Adipocyte (in vitro differentiated cells): ENCODE measurements around the gene LTA4H.
"Not testable (repeated sequence)": the region's sequence is repeated elsewhere in the genome, so short reads cannot be mapped to it uniquely, and the experiment has no call there.

Experiments
- DNase-seq: peaks from one replicate; pipeline ENCODE4 v3.0.0-alpha.2; 2015; ENCODE audit warnings: low read depth
- H3K27me3 ChIP-seq: replicated peaks from 2 replicates; pipeline ENCODE4 v1.7.0; 2013; ENCODE audit warnings: mild to moderate bottlenecking, low read length, moderate library complexity; ENCODE audit not compliant: control insufficient read depth, insufficient read depth
- H3K36me3 ChIP-seq: 2 replicates; pipeline ENCODE4 v1.7.0; 2013; ENCODE audit warnings: low read length, mild to moderate bottlenecking, moderate library complexity; ENCODE audit not compliant: control insufficient read depth, insufficient read depth, severe bottlenecking
- H3K4me1 ChIP-seq: 2 replicates; pipeline ENCODE4 v1.7.0; 2013; ENCODE audit warnings: mild to moderate bottlenecking, low read length, moderate library complexity; ENCODE audit not compliant: control insufficient read depth, insufficient read depth
- H3K4me3 ChIP-seq: 2 replicates; pipeline ENCODE4 v1.7.0; 2013; ENCODE audit warnings: mild to moderate bottlenecking, low read length, moderate library complexity
- H3K9ac ChIP-seq: 2 replicates; pipeline ENCODE4 v1.7.0; 2013; ENCODE audit warnings: mild to moderate bottlenecking, low read length, moderate library complexity
- H3K9me3 ChIP-seq: 2 replicates; pipeline ENCODE4 v1.7.0; 2013; ENCODE audit warnings: mild to moderate bottlenecking, low read length, moderate library complexity; ENCODE audit not compliant: control insufficient read depth

The LTA4H gene

DNA sequence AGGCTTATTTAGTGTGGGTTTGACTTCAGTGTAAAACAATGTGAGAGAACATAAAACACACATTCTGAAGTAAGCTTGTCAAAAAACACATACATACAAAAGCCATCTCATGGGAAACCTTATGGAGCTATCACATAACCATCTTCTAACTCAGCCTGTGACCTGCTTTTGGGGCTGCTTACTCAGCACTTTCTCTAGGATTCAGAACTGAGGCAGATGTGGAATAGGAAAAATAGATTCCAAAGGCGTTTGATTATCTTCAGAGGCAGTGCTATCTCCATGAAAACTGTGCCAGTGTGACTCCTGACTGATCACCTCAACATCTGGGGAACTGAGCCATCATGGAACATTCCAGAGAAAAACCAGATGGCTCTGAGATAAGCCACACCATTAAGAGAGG, 52.8 kb downstream of the LTA4H start:
- H3K4me3 ChIP-seq, result no peak overlapping the region
- DNase-seq, result no peak
- no peaks in the 10 kb centered on the region for H3K4me1 ChIP-seq
- no peaks in the 10 kb centered on the region for H3K36me3 ChIP-seq
- no peak overlapping the region for H3K9ac ChIP-seq
- H3K9me3 ChIP-seq, result no peaks in the 10 kb centered on the region
- no peaks in the 10 kb centered on the region for H3K27me3 ChIP-seq

DNA sequence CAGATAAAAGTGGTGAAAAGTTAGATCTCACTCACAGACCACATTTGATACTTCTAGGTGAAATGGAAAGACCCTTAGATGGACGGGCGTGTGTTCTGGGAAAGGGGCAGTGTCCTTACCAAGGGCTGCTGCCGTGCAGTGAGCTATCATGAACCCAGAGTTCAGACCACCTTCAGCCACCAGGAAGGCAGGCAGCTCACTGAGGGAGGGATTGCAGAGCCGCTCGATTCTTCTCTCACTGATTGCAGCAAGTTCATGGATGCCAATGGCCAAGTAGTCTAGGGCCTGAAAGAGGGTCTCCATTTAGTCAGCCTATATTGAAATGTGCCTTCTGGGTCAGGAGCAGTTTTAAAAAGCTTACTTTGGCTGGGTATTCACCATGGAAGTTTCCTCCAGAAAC, 55.0 kb downstream of the LTA4H start:
- Histone ChIP-seq H3K27me3 (no peaks in the 10 kb centered on the region), H3K4me1 (no peaks in the 10 kb centered on the region), H3K36me3 (no peaks in the 10 kb centered on the region), H3K9ac (no peak overlapping the region), H3K9me3 (no peaks in the 10 kb centered on the region), H3K4me3 (no peak overlapping the region)
- DNase-seq, result no peak

DNA sequence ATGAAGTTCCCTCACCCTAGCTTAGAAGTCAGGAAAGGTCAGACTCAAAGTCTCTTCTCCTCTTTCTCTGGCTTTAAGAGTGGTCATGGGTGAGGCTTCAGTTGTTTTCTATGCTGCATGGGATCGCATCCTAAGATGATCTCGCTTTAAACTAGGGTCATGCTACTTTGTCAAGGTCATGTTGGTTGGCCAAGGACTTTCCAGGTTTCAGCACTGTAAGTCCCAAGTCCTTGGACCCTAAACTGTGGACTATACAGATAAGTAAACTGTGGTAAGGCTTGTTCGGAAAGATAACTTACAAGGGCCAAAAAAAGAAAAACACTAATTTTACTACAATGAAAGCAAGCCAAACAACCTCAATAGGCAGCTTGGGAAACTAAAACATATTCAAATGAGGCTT, 56.6 kb downstream of the LTA4H start:
- no peak for DNase-seq
- Histone ChIP-seq H3K4me3 (no peak overlapping the region), H3K36me3 (no peaks in the 10 kb centered on the region), H3K27me3 (no peaks in the 10 kb centered on the region), H3K9me3 (no peaks in the 10 kb centered on the region), H3K9ac (no peak overlapping the region), H3K4me1 (no peaks in the 10 kb centered on the region)

DNA sequence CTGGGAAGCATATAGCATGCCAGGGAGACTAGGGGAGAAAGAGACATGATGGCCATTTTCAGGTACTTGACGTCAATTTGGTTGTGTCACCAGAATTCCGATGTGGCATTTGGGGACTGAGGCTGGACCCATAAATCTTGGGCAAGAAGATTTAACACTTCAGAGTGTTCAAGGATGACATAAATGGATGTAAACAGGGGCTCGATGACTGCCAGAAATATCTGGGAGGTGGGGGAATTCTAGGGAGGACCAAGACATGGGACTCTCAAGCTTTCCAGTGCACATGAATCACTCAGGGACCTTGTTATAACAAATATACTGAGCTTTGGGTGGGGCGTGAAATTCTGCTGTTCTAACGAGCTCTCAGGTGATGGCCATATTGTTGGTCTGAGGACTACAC, 57.0 kb downstream of the LTA4H start:
- Histone ChIP-seq H3K27me3 (no peaks in the 10 kb centered on the region), H3K9me3 (no peaks in the 10 kb centered on the region), H3K9ac (no peak overlapping the region), H3K4me1 (no peaks in the 10 kb centered on the region), H3K4me3 (no peak overlapping the region), H3K36me3 (no peaks in the 10 kb centered on the region)
- DNase-seq, result no peak

DNA sequence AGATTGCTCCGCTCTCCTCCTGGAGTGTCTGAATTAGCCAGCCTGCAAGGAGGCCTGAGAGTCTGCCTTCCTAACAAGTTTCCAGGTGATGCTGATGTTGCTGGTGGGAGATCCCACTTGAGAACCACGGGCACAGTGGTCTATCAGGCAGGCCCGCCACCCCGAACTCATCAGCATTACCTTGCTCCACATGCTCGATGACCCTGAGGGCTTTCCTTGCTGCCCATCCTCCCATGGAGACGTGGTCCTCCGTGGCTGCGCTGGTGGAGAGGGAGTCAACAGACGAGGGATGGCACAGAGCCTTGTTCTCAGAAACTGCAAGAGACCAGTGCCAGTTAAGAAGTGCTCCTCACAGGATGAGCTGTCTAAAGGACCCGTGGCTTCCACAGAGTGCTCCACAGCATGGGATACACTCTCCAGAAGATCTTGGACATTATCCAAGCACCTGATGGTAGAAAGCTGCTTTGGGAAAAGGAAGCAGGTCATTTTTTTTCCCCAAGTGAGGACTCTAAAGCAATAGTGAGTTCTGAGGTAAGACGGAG, 57.6 kb downstream of the LTA4H start:
- Histone ChIP-seq H3K4me3 (no peak overlapping the region), H3K36me3 (no peaks in the 10 kb centered on the region), H3K9me3 (no peaks in the 10 kb centered on the region), H3K27me3 (peaks cover 1% of the 10 kb centered on the region), H3K9ac (no peak overlapping the region), H3K4me1 (no peaks in the 10 kb centered on the region)
- no peak for DNase-seq

DNA sequence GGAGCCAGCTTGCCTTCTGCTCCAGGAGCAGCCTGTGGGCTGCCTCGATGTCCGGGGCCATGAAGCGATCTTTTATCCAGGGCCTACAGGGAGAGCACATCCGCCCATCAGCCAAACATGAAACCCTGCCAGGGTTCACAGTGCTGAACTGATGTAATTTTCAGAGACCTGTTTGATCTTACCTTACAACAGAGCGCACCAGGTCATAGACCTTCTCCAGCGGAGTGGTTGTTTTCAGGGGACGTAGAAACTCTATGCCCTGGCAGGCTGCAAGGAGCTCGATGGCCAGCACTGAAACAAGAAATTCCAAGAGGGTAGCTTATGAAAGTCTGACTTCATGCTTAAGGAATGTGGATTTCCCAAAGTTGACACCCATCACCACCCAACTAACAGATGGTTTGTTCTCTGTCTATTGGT, 59.0 kb downstream of the LTA4H start:
- Histone ChIP-seq H3K9me3 (no peaks in the 10 kb centered on the region), H3K4me1 (no peaks in the 10 kb centered on the region), H3K4me3 (no peak overlapping the region), H3K36me3 (no peaks in the 10 kb centered on the region), H3K27me3 (peaks cover 5% of the 10 kb centered on the region), H3K9ac (no peak overlapping the region)
- DNase-seq, result no peak

DNA sequence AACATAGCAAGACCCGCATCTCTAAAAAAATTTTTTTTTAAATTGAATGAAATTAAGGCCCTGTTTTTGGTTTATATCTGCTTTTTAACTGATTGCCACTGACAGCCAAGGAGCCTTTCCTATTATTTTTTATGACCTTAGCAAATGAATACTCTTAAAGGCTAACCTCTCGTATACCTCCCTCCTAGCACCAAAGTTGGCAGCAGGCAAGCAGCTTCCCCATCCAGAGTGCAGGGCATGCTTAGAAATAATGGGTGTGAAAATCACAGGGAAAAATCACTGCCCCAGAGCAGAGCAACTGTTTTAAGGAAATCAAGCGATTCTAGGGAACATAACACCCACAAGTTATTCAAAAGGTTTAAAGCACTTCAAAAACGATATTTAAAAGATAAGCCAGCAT, 59.9 kb downstream of the LTA4H start:
- Histone ChIP-seq H3K4me3 (no peak overlapping the region), H3K36me3 (no peaks in the 10 kb centered on the region), H3K4me1 (no peaks in the 10 kb centered on the region), H3K27me3 (peaks cover 5% of the 10 kb centered on the region), H3K9ac (no peak overlapping the region), H3K9me3 (no peaks in the 10 kb centered on the region)
- DNase-seq, result no peak

DNA sequence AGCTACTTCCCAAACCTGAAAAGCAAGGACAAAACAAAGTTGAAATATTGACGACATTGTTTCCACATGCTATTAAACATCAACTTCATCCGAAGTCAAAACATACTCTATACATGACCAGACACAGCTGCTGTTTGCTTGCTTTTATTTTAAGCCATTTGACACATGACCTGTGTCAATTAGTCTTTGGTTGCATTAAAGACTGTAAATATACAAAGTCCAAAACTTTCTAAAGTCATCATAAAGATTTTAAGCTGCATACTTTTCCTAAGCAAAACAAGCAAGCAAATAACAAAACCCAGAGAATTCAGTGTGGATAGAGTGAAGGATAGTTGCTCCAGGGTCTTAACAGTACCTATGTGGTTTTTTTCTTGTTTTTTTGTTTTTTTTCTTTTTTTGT, 61.0 kb downstream of the LTA4H start:
- no peak overlapping the region for H3K4me3 ChIP-seq
- H3K27me3 ChIP-seq, result peaks cover 5% of the 10 kb centered on the region
- no peak overlapping the region for H3K9ac ChIP-seq
- no peak for DNase-seq
- H3K4me1 ChIP-seq, result no peaks in the 10 kb centered on the region
- no peaks in the 10 kb centered on the region for H3K36me3 ChIP-seq
- H3K9me3 ChIP-seq, result no peaks in the 10 kb centered on the region

DNA sequence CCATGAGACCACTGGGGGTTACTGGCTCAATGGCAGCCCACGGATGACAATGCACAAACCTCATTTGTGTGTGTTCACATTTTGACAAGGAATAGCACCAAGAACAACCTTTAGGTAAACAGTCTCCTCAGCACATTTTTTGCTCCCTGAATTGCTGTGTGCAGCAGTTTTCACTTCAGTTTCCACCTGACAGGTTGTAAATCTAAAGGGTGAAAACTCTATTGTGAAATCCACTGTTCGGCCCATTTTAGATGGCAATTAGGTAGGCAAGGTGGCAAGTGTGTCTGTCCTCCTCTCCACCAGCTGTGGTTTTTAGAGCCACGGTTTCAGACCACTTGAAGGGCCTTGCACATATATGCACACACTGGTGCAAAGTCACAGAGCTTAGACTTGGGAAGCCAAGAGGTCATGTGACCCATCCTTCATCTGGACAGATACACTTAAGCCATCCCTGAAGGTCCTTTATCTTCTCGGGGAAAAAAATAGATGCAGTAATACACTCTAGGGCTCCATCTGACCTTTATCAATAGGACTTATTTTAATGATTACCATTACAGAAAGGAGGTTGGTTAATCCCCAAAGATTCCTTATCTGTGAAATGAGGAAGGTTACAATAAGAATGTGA, 62.4 kb downstream of the LTA4H start:
- peaks cover 5% of the 10 kb centered on the region for H3K27me3 ChIP-seq
- H3K4me3 ChIP-seq, result no peak overlapping the region
- DNase-seq, result no peak
- no peaks in the 10 kb centered on the region for H3K4me1 ChIP-seq
- H3K9me3 ChIP-seq, result no peaks in the 10 kb centered on the region
- H3K9ac ChIP-seq, result no peak overlapping the region
- no peaks in the 10 kb centered on the region for H3K36me3 ChIP-seq

DNA sequence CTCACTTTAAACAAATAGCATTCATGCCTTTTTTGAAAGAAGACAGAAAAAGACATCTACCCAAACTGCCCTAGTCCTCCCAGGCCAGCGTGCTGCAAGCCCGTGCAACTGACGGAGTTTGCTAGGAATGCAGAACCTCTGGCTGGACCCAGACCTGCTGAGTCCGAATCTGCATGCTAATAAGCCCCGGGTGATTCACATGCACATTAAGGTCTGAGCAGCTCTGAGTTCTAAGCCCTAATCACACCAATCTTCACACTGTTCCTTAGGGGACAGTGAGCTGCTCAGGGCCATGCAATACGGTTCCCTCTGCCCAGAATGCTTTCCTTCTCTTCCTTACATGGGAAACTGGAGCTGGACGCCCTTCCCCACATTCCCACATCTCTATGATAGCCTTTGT, 64.5 kb downstream of the LTA4H start:
- DNase-seq, result no peak
- peaks cover 5% of the 10 kb centered on the region for H3K27me3 ChIP-seq
- no peak overlapping the region for H3K9ac ChIP-seq
- H3K36me3 ChIP-seq, result no peaks in the 10 kb centered on the region
- no peak overlapping the region for H3K4me3 ChIP-seq
- H3K9me3 ChIP-seq, result no peaks in the 10 kb centered on the region
- no peaks in the 10 kb centered on the region for H3K4me1 ChIP-seq

DNA sequence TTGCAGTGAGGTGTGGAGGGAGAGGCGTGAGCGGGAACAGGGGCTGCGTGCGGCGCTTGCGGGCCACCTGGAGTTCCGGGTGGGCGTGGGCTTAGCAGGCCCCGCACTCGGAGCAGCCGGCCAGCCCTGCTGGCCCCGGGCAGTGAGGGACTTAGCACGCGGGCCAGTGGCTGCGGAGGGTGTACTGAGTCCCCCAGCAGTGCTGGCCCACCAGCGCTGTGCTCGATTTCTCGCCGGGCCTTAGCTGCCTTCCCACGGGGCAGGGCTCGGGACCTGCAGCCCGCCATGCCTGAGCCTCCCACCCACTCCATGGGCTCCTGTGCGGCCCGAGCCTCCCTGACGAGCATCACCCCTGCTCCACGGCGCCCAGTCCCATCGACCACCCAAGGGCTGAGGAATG, 66.3 kb downstream of the LTA4H start:
- H3K9me3 ChIP-seq, H3K36me3 ChIP-seq, H3K4me1 ChIP-seq, H3K4me3 ChIP-seq, DNase-seq, H3K9ac ChIP-seq, H3K27me3 ChIP-seq: not testable (repeated sequence)

DNA sequence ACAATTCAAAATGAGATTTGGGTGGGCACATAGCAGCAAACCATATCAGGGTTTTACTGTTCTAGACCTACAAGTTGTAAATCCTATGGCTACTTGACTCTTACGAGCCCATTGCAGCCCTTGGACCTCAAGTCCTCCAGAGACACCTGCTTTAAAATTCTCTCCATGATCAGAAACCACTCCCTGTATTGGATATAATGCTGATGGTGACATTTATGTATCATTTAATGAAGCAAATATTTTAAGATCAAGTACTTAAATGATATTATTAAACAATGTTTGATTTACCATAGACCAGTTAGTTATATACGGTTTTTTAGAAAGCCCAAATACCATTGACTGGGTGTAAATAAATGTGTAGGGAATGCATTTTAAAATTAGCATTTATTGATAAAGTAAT, 68.1 kb downstream of the LTA4H start:
- Histone ChIP-seq H3K9ac (no peak overlapping the region), H3K4me1 (no peaks in the 10 kb centered on the region), H3K27me3 (no peaks in the 10 kb centered on the region), H3K9me3 (no peaks in the 10 kb centered on the region), H3K4me3 (no peak overlapping the region), H3K36me3 (no peaks in the 10 kb centered on the region)
- no peak for DNase-seq
